ENCODE measurements around the gene EIF4E2.
"Not testable (repeated sequence)": the region's sequence is repeated elsewhere in the genome, so short reads cannot be mapped to it uniquely, and the experiment has no call there.

DNA sequence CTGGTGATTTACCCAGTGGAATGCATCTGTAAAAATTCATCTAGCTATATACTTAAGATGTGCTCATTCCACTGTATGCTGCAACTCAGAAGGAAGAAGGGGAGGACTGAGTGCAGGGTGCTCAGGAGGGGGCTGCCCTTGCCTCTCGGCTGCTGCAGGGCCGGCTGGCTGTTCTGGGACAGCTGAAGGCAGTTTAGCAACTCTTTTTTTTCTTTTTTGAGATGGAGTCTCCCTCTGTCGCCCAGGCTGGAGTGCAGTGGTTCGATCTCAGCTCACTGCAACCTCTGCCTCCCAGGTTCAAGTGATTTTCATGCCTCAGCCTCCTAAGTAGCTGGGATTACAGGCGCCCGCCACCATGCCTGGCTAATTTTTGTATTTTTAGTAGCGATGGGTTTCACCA lies 17.7 kb upstream of the EIF4E2 start:
- TF ChIP-seq CTCF, POLR2A (IDR thresholded peaks at IDR 0.05): not testable (repeated sequence)

Data from thyroid gland (tissue), 4 donors.